ENCODE results near the gene ECHS1.

The ECHS1 gene

DNA sequence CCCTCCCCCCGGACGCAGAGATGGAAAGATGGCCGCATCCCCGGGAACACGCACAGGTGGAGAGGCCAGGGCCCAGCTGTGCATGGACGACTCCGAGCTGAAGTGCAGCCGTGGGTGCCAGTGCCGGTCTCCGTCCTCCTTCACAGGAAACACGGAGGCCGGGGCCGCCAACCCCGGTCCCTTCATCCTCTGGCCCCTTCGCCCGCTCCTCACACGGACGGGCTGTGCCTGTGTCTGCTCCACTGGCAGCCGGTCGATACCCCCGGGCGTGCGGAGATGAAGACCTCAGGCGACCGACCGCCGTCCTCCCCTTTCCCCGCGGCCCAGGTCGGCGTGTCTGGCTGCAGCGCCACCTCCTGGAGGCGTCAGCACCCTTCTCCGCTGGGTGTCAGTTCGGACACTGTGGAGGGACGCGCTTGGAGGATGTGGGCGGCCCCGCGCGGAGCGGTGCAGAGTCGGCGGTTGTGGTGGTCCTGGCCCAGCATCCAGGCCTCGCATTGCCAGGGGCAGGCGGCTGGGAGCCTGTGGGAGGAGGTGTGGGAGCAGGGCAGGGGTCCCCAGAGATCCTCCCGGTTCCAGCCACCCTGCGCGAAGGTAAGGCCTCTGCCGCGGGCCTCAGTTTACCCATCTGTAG lies 54.5 kb downstream of the ECHS1 start (continued):
- 0 out of 2 replicates have a peak, but pooled peaks have one; percentile 16 for TF ChIP-seq ZNF518A (tag by site-specific recombination; conservative IDR thresholded peaks at IDR 0.05; ENCODE audit: low read depth)
- no peak for TF ChIP-seq ZNF626 (tag by site-specific recombination; IDR thresholded peaks at IDR 0.05)
- no peak for TF ChIP-seq ZNF426 (tag by site-specific recombination; IDR thresholded peaks at IDR 0.05)
- peak; percentile 52 for TF ChIP-seq ZNF423 (tag by site-specific recombination; IDR thresholded peaks at IDR 0.05)
- peak; percentile 92 for TF ChIP-seq ZNF561 (tag by site-specific recombination; IDR thresholded peaks at IDR 0.05; ENCODE audit: borderline replicate concordance)
- TF ChIP-seq ZNF394 (tag by site-specific recombination; IDR thresholded peaks at IDR 0.05; ENCODE audit: borderline replicate concordance) = peak; percentile 52; the same call in 1 of the 2 replicates
- no peak for TF ChIP-seq ZNF157 (tag by site-specific recombination; IDR thresholded peaks at IDR 0.05)
- TF ChIP-seq EGR2 (tag by site-specific recombination; IDR thresholded peaks at IDR 0.05; ENCODE audit: low read depth) = peak; percentile 75
- TF ChIP-seq ZBTB21 (tag by site-specific recombination; IDR thresholded peaks at IDR 0.05) = 0 out of 2 replicates have a peak, but pooled peaks have one; percentile 38
- no peak; the same call in 1 of the 2 replicates for TF ChIP-seq ZNF843 (tag by site-specific recombination; IDR thresholded peaks at IDR 0.05)
- TF ChIP-seq OVOL3 (tag by site-specific recombination; IDR thresholded peaks at IDR 0.05) = no peak
- no peak for TF ChIP-seq ZNF155 (tag by site-specific recombination; IDR thresholded peaks at IDR 0.05)
- TF ChIP-seq ZNF133 (tag by site-specific recombination; IDR thresholded peaks at IDR 0.05) = no peak
- TF ChIP-seq ZNF24 (tag by site-specific recombination; IDR thresholded peaks at IDR 0.05) = peak; percentile 78
- peak; percentile 63 for TF ChIP-seq KLF9 (tag by site-specific recombination; IDR thresholded peaks at IDR 0.05; ENCODE audit: low read depth)
- TF ChIP-seq, protein P1, sequence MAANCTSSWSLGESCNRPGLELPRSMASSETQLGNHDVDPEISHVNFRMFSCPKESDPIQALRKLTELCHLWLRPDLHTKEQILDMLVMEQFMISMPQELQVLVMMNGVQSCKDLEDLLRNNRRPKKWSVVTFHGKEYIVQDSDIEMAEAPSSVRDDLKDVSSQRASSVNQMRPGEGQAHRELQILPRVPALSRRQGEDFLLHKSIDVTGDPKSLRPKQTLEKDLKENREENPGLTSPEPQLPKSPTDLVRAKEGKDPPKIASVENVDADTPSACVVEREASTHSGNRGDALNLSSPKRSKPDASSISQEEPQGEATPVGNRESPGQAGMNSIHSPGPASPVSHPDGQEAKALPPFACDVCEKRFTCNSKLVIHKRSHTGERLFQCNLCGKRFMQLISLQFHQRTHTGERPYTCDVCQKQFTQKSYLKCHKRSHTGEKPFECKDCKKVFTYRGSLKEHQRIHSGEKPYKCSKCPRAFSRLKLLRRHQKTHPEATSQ (tag by site-specific recombination; IDR thresholded peaks at IDR 0.05) = 0 out of 2 replicates have a peak, but pooled peaks have one; percentile 35
- TF ChIP-seq ZNF510 (tag by site-specific recombination; IDR thresholded peaks at IDR 0.05; ENCODE audit: insufficient replicate concordance) = no peak
- TF ChIP-seq ZNF292 (tag by site-specific recombination; IDR thresholded peaks at IDR 0.05; ENCODE audit: borderline replicate concordance, low read depth) = no peak
- TF ChIP-seq ZNF791 (tag by site-specific recombination; IDR thresholded peaks at IDR 0.05) = no peak
- TF ChIP-seq, protein P2, sequence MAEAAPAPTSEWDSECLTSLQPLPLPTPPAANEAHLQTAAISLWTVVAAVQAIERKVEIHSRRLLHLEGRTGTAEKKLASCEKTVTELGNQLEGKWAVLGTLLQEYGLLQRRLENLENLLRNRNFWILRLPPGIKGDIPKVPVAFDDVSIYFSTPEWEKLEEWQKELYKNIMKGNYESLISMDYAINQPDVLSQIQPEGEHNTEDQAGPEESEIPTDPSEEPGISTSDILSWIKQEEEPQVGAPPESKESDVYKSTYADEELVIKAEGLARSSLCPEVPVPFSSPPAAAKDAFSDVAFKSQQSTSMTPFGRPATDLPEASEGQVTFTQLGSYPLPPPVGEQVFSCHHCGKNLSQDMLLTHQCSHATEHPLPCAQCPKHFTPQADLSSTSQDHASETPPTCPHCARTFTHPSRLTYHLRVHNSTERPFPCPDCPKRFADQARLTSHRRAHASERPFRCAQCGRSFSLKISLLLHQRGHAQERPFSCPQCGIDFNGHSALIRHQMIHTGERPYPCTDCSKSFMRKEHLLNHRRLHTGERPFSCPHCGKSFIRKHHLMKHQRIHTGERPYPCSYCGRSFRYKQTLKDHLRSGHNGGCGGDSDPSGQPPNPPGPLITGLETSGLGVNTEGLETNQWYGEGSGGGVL (tag by site-specific recombination; IDR thresholded peaks at IDR 0.05) = peak; percentile 19; the same call in 1 of the 2 replicates
- TF ChIP-seq, protein P3, sequence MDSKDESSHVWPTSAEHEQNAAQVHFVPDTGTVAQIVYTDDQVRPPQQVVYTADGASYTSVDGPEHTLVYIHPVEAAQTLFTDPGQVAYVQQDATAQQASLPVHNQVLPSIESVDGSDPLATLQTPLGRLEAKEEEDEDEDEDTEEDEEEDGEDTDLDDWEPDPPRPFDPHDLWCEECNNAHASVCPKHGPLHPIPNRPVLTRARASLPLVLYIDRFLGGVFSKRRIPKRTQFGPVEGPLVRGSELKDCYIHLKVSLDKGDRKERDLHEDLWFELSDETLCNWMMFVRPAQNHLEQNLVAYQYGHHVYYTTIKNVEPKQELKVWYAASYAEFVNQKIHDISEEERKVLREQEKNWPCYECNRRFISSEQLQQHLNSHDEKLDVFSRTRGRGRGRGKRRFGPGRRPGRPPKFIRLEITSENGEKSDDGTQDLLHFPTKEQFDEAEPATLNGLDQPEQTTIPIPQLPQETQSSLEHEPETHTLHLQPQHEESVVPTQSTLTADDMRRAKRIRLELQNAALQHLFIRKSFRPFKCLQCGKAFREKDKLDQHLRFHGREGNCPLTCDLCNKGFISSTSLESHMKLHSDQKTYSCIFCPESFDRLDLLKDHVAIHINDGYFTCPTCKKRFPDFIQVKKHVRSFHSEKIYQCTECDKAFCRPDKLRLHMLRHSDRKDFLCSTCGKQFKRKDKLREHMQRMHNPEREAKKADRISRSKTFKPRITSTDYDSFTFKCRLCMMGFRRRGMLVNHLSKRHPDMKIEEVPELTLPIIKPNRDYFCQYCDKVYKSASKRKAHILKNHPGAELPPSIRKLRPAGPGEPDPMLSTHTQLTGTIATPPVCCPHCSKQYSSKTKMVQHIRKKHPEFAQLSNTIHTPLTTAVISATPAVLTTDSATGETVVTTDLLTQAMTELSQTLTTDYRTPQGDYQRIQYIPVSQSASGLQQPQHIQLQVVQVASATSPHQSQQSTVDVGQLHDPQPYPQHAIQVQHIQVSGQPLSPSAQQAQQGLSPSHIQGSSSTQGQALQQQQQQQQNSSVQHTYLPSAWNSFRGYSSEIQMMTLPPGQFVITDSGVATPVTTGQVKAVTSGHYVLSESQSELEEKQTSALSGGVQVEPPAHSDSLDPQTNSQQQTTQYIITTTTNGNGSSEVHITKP (tag by site-specific recombination; IDR thresholded peaks at IDR 0.05) = peak; percentile 87
- TF ChIP-seq ZNF324 (tag by site-specific recombination; IDR thresholded peaks at IDR 0.05) = peak; percentile 85
- TF ChIP-seq MZF1 (tag by site-specific recombination; IDR thresholded peaks at IDR 0.05; ENCODE audit: borderline replicate concordance) = 0 out of 2 replicates have a peak, but pooled peaks have one; percentile 52
- peak; percentile 55; the same call in 1 of the 2 replicates for TF ChIP-seq BCL11B (tag by site-specific recombination; IDR thresholded peaks at IDR 0.05; ENCODE audit: low read depth)
- TF ChIP-seq BCL6B (tag by site-specific recombination; IDR thresholded peaks at IDR 0.05) = no peak
- peak; percentile 46; the same call in 1 of the 2 replicates for TF ChIP-seq TRIM28 (IDR thresholded peaks at IDR 0.05; ENCODE audit: borderline replicate concordance, low read length)
